Epidermal melanocyte (primary cell): ENCODE results near the gene FEM1B.

Experiments used
- DNase-seq: peaks from one replicate; pipeline ENCODE4 v3.0.0; 2011; ENCODE audit warnings: low spot score; ENCODE audit not compliant: insufficient read length

Gene FEM1B

DNA sequence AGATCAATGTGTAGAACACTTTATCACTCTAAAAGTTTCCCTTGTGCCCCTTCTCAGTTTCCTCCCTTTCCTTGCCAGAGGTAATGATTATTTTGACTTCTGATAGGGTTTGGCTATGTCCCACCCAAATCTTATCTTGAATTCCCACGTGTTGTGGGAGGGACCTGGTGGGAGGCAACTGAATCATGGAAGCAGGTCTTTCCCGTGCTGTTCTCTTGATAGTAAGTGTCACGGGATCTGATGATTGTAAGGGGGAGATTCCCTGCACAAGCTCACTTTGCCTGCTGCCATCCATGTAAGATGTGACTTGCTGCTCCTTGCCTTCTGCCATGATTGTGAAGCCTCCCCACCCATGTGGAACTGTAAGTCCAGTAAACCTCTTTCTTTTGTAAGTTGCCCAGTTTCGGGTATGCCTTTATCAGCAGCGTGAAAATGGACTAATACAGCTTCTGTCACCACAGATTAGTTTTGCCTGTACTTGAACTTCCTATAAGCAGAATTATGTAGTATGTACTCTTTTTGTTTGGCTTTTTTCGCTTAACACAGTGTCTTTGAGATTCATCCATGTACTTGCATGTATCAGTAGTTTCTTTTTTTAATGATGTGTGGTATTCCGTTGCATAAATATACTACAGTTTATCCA, 7.2 kb downstream of the FEM1B start:
- DNase-seq, result no peak

DNA sequence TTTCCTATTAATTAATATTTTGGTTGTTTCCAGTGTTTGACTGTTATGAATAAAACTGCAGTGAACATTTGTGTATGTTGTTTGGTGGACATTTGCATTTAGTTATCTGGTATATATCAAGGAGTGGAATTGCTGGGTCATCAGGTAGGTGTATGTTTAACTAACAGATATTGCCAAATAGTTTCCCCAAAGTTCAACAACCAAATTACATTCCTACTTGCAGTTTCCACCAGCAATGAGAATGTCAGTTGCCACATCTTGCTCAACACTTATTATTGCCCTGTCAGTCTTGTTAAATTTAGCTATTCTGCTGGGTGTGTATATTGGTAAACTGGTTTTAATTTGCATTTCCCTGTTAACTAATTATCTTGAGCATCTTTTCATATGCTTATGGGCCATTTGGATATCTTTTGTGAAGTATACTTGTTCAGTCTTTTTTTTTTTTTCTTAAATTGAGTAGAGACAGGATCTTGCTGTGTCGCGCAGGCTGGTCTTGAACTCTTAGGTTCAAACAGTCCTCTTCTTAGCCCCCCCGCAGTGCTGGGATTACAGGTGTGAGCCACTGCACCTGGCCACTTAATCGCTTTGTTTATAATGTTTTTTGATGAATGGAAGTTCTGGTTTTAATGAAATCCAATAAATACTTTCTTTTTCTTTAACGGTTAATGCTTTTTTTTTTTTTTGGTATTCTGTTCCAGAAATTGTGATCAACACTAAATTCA, 7.9 kb downstream of the FEM1B start:
- no peak for DNase-seq

DNA sequence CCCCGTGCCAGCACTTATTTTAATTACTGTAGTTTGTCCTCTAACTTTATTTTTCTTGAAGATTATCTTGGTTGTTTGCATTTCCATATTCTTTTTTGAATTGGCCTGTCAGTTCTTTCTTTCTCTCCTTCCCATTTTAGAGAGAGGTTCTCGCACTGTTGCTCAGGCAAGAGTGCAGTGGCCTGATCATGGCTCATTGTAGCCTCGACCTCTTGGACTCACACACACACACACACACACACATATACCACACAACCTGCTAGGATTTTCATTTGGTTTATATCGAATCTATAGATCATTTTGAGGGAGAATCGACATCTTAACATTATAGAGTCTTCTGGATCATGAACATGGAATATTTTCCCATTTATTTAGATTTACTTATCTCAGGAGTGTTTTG, 8.7 kb downstream of the FEM1B start:
- DNase-seq, result no peak

DNA sequence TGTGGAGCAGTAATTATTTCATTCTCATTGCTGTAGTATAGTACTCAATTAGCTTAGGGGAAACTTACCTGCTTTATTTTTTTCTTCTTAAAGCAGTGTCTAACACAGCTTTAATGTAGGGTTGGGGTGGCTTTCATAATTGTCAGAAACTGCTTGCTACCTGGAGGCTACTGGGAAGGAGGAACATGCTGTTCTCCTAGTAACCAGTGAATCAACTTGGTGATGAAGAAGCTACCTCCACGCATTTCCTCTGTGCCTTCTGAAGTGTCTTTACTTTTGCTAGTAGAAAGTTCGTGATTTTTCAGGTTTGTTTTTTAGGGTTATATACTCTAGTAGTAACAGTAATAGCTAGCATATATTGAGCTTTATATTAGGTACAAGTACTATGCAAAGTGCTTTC, 11.5 kb downstream of the FEM1B start:
- no peak for DNase-seq

DNA sequence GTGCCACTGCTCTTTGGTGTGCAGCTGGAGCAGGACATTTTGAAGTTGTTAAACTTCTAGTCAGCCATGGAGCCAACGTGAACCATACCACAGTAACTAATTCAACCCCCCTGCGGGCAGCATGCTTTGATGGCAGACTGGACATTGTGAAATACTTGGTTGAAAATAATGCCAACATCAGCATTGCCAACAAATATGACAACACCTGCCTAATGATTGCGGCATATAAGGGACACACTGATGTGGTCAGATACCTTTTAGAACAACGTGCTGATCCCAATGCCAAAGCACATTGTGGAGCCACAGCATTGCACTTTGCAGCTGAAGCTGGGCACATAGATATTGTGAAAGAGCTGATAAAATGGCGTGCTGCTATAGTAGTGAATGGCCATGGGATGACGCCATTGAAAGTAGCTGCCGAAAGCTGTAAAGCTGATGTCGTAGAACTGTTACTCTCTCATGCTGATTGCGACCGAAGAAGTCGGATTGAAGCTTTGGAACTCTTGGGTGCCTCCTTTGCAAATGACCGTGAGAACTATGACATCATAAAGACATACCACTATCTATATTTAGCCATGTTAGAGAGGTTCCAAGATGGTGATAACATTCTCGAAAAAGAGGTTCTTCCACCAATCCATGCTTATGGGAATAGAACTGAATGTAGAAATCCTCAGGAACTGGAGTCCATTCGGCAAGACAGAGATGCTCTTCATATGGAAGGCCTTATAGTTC, 12.2 kb downstream of the FEM1B start:
- DNase-seq, result no peak

DNA sequence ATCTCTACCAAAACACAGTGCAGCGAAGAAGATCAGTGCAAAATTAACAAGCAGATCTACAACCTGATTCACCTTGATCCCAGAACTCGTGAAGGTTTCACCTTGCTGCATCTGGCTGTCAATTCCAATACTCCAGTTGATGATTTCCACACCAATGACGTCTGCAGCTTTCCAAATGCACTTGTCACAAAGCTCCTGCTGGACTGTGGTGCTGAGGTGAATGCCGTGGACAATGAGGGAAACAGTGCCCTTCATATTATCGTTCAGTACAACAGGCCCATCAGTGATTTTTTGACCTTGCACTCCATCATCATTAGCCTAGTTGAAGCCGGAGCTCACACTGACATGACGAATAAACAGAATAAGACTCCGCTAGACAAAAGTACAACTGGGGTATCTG, 13.2 kb downstream of the FEM1B start:
- no peak for DNase-seq

DNA sequence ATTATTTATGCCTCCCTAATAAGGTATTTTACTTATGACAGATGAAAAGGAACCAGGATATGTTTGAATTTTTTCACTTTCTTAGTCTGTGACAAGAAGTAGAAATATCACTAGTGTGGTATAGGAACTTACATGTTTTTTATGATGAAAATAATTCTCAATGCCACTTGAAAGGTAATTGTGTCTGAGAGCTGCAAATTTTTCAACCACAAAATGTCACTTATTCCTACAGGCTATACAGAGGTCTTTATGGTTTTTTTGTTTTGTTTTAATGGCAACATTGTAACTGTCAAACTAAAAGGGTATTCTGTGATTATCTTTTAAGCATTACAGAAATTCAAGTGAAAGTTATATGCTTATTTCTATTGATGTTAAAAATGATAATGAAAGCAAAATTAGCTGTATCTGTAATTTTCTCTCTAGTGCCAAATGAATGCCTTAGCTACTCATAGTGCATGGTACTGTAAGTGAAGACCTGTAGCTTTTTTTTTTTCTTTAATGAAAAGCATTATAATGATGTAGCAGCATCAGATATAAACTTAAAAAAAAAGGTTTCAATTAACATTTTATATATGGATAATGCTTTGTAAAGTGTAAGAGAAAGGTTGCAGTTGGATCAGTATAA, 14.7 kb downstream of the FEM1B start:
- no peak for DNase-seq

DNA sequence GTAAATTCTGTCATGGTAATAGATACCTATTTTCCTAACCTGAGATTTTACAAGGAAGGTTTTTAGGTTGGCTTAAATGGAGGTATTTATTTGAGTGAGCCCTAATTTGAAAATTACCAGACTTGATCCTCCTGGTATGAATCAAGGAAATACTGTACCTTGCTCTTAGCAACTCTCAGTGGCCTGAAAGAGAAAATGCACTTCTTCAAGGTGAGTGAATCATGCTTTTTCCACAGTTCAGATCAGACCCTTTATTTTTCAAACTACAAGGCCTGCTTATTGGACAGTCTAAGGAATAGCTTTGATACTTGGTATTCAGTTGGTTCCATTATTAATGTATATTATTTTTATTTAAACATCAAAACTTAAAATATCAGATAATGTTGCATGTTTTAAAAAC, 15.4 kb downstream of the FEM1B start:
- DNase-seq, result no peak

DNA sequence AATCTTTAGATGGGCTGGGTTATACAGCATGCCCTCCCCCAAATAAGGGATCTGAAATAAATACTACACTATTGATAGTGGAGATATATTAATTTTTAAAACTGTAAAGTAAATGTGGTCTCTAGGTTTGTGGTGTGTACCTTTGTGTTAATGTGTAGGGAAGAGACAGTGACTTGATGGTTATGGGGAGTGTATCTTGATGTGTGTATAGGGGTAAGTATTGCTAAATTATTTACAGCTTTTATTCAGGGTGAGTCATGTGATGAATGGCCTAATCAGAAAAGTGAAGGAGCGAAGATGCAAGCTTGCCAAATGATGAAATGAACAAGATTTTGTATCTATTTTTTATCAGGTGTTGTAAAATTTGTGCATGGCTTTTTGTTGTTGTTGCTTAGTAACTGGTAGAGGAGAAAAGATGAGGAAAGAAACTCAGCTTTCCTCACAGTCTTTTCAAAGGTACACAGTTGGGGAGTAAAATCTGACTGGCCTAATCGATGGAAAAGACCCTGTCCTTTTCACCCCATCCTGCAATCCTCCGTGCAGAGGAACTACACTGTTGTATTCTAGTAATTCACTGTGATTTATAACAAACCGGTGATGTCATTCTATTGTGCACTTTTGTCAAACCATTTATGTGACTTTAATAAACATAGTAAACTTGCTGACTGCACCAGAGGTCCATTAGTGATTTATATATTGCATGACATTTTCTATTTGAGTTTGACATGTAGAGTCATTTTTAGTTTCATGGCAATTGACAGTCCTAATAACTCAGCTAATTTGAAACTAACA, 17.7 kb downstream of the FEM1B start:
- no peak for DNase-seq

DNA sequence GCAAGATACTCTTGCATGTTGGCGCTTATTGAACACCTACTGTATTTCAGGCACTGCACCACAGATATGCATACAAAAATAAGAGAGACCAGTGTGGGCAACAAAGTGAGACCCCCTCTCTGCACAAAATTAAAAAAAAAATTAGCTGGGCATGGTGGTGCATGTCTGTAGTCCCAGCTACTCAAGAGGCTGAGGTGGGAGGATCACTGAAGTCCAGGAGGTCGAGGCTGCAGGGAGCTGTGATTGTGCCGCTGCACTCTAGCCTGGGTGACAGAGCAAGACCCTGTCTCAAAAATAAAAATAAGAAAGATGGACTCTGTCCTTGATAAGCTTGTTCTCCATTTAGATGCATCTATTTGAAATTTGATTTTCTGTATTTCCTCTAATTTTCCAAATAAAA, 20.8 kb downstream of the FEM1B start:
- DNase-seq, result no peak

DNA sequence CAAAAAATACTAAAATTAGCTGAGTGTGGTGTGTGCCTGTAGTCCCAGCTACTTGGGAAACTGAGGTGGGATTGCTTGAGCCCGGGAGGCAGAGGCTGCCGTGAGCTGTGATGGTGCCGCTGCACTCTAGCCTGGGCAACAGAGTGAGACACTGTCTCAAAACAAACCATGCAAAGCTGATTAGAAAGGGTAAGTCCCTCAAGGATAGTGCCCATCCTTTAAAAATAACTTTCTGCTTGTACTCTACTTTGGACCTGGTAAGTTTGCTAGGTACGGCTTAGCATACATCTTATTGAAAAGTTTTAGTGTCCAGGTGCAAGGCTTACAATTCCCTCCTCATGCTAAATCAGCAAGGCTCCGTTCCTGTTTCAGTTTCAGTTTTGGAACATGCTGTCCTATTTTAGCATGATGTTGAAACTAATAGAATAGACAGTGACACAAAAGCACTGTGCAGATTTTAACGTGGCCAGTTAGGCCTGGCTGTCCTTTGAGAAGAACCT, 21.4 kb downstream of the FEM1B start:
- no peak for DNase-seq

DNA sequence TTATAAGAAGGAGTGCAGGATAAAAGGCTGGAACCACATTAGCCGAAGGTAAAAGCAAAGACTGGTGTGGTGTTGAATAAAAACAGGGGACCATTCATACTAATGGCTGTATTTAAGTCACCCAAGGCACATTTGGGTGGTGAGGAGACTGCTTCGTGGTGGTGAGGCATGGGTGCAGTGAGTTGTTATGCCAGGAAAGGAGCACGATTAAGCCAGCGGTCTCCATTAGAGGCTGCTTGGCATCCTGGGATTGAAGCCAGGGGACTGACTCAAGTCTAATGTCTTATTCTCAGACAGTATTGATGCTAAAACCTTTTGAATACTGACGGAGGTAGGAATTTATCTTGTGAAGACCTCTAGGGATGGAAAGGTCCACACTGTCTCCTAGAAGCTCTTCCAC, 21.9 kb downstream of the FEM1B start:
- no peak for DNase-seq

DNA sequence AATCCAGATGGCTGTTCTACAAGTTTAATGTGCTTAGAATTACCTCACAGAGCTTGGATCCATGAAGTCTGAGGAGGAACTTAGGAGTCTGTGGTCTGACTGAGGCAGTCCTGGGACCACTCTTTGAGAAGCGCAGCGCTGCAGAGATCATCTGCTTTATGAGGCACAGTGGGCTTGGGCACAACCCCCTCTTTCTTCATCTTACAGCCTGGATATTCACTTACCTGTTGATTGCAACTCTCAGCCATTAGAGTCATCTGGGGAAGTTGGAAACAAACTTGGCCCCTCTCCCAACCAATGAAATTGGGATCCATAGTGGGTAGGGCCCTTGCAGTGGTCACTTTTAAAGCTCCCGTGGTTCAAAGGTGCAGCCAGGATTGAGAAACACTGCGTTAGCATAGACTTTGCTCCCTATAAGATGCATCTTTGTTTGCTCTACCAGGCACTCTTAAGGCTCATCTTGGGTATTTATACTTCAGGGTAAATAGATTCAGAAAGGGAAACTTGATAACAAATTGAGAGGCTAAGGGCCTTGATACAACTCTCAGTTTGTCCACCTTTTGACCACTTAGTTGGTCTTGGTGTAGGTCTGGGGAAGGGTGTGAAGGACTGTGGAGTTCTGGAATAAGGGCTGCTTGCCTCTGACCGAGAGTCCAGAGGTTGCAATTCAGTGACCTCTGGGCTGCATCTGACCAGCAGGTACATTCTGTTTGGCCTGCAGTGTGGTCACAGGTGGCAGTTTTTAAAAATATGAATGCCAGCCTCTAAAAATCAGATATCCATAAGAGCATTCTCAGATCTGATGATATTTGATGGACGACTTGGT, 22.8 kb downstream of the FEM1B start:
- DNase-seq, result no peak

DNA sequence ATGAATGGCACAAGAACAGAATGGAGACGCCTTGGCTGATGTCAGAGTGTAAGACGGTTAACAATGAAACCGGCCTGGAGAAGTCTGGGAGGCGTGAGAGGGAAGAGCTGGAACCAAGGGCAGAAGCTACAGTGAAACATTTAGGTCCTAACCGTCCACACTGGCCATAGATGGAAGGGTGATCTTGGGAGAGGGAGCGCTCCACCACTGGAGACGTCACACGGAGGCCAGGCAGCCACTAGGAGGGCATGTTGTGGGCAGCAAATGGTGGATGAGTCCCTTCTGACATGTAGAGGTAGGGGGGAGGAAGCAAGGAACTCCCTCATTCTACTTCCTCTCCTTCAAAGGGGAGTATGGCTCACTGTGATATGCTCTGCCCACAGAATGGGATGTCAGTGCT, 23.8 kb downstream of the FEM1B start:
- DNase-seq, result no peak

DNA sequence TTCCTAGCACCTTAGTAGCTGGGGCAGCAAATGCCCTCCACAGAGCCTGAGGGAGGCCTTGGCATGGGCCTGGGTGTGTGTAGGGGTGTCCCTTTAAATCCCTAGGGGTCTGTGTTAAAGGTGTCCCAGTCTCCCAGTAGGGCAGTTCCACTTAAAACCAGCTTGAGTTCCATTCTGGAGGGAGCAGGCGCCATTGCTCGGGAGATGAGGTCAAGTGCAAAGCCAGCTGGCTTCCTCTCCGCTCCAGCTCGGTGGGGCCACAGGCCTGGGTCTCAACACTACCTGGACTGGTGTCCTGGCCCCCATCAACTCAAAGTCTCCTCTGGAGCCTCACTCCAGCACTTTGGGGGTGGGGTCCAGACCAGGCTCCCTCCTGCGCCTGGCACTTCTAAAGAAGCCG, 25.2 kb downstream of the FEM1B start:
- no peak for DNase-seq

DNA sequence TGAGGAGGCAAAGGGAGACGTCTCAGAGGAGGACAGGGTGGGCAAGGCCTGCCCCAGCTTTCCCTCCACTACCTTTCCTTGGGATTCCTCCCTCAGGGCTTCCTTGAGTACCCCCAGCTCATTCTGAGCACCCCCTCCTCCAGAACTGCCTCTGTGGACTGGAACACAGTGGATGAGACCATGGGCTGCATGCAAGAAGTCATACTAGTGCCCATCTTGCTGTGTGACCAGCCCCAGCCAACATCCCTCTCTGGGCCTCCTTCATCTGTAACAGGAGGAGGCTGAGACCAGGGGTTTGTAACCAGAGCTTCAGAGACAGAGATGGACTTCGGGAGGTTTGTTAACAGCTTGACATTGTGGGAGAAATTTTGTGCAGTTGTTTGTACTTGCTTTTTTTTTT, 25.6 kb downstream of the FEM1B start:
- no peak for DNase-seq

DNA sequence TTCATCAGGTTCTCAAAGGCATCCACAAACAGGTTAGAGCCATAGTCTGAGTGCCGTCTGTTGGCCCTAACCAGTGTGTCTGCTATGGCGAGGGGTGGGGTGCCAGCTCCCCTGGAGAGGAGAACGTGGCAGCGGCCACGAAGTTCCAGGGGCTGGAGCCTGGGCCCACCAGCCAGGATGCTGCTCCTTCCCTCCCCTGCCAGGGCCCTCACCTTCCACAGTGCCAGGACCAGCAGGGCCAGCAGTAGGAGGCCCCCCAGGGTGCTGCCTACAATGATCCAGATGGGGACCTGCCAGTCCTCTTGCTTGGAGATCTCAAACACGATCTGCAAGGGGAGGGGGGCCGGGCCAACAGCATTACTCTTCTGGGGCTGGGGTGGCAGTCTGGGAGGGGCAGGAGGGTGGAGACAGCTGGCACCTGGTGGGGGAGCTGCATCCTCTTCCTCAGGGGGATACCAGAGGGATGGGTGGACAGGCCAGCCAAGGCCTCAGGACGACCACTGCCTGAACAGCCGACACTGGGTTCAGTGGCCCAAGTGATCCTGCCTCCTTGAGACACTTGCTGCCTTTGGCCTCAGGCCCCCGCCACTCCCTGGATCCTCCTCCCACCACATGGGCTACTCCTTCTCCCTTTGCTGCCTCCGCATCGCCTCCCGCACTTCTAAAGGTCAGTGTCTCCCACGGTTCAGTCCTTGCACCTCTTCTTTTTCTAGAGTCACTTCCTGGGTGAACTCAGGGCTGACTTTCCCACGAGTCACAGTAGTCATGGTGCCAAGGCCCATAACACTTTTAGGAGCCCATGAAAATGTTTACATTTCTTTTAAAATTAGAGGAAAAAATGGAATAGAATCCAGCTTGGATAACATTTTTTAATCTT, 26.3 kb downstream of the FEM1B start:
- DNase-seq, result no peak

DNA sequence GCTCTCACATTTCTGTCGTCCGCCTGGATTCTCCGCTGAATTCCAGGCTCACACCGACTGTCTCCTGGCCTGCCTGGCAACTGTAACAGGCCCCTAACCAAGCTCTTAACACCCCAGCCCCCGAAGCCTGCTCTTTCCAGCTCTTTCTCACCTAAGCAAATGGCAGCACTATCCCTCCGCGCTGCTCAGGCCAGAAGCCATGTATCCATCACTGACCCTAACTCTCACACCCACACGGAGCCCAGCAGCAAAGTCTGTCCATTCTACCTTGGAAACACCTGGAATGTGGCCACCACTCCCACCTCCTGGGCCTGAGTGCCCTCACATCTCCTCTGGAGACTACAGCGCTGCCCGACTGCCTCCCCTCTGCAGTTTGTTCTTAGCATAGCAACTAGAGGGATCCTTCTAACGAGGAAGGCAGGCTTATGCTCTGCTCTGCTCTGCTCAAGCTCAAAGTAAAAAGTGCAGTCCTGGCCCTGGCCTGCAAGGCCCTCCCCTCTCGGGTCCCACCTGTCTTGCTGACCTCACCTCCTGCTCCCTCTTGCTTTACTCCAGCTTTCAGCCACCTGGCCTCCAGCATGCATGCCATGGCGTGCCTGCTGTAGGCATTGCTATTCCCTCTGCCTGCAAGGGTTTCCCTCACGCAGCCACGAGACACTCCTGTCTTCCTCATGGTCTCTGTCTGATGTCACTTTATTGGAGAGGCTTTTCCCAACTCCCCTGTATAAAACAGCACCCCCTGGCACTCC, 27.2 kb downstream of the FEM1B start:
- no peak for DNase-seq

DNA sequence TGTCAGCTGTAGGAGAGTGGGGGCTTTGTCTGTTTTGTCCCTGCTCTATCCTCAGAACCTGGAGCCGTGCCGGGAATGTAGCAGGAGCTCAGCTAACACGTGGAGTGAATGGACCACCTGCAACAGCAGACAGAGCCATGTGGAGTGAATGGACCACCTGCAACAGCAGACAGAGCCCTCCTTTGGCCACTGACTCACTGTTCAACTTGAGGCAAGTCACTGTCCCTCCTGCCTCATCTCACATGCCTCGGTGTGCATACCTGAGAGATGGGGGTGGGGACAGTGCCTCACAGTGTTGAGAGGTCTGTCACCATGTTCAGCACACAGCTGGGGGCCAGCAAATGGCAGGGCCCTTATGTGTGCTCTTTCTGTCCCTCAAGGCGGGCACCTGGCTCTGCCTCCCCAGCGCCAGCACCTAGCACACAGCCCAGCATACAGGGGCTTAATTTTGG, 27.9 kb downstream of the FEM1B start:
- no peak for DNase-seq
